Retinal pigment epithelial cell (primary cell): ENCODE measurements around the gene RANBP3.
A peak's percentile ranks its signal among the peaks of the same experiment; 100 is the strongest.

Experiments used
- DNase-seq: peaks from one replicate; pipeline ENCODE4 v3.0.0-alpha.2; 2010; ENCODE audit warnings: low read depth
- H3K4me3 ChIP-seq: 2 replicates; pipeline ENCODE4 v1.5.1; 2011; ENCODE audit warnings: mild to moderate bottlenecking, low read length, control low read depth, moderate library complexity
- TF ChIP-seq, protein P1 (sequence below): conservative IDR thresholded peaks from 2 replicates; pipeline ENCODE4 v1.5.1; 2011; ENCODE audit warnings: low read depth, low read length, control low read depth, inconsistent platforms

The RANBP3 gene

DNA sequence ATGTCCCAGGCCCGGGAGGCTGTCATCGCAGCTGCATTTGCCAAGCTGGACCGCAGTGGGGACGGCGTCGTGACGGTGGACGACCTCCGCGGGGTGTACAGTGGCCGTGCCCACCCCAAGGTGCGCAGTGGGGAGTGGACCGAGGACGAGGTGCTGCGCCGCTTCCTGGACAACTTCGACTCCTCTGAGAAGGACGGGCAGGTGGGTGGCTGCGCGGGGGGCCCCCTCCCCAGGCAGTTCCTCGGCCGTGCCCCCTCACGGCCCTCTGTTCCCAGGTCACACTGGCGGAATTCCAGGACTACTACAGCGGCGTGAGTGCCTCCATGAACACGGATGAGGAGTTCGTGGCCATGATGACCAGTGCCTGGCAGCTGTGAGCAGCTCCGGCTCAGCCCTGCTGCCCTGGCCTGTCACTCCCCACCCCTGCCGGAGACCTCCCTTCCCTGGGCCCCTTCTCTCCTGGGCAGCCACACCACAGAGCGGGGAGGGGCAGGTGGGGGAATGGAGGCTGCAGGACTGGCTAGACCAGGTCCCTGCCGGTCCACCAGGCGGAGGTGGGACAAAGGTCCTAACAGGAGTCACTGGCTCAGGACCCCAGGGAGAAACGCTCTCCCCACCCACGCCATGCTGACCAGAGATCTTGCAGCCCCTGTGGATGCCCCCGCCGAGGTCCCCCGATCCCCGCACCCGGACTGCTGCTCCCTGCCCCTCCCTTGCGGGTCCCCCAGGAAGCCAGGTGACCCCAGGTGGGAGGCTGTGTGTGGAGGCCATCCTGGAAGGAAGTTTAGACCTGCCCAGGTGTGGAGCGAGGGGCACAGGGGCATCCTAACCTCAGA, 62.8 kb downstream of the RANBP3 start:
- no peak for DNase-seq
- H3K4me3 ChIP-seq = no peak overlapping the region
- TF ChIP-seq, protein P1, sequence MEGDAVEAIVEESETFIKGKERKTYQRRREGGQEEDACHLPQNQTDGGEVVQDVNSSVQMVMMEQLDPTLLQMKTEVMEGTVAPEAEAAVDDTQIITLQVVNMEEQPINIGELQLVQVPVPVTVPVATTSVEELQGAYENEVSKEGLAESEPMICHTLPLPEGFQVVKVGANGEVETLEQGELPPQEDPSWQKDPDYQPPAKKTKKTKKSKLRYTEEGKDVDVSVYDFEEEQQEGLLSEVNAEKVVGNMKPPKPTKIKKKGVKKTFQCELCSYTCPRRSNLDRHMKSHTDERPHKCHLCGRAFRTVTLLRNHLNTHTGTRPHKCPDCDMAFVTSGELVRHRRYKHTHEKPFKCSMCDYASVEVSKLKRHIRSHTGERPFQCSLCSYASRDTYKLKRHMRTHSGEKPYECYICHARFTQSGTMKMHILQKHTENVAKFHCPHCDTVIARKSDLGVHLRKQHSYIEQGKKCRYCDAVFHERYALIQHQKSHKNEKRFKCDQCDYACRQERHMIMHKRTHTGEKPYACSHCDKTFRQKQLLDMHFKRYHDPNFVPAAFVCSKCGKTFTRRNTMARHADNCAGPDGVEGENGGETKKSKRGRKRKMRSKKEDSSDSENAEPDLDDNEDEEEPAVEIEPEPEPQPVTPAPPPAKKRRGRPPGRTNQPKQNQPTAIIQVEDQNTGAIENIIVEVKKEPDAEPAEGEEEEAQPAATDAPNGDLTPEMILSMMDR = no peak

- TF ChIP-seq, protein P1 = no peak
- no peak overlapping the region for H3K4me3 ChIP-seq
- no peak for DNase-seq
Measured at GRCh38 chr19:5914358-5914774, 63.6 kb downstream of the RANBP3 start.

DNA sequence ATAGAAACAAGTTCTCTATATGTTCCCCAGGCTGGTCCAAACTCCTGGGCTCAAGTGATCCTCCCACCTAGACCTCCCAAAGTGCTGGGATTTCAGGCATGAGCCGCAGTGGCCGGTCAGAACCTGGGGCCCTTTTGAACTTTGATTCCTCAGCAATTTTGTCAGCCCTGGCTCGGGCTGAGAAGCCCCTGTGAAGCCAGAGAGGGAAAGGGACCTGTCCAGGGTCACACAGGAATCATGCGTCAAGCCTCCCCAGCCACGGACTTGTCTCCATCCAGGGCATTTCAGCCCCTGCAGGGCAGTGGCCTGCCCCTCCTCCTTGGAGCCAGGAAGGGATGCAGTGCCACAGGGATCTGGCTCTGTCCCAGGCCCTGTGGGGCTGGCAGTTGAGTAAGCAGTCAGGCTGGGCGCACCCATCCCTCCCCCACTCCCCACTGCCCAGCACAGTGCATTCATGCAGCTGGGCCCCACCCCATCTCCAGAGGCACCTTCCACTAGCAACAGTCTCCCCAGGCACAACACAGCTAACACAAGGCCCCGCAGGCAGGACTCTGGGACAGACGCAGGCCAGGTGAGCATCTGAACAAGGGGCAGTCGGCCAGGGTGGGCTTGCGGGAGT, 64.1 kb downstream of the RANBP3 start, which contains the start of gene CAPS:
Gene CAPS (plus strand): TSS at position 516 of the 619 bp plus-strand sequence. CDS start 153 bp downstream, outside the sequence.
- TF ChIP-seq, protein P1 = no peak
- no peak within 1 kb of the TSS for H3K4me3 ChIP-seq
- DNase-seq = peak; percentile 39

GRCh38 chr19:5911366-5911765, 66.6 kb downstream of the RANBP3 start:
- no peak overlapping the region for H3K4me3 ChIP-seq
- TF ChIP-seq, protein P1 = no peak
- no peak for DNase-seq

DNA sequence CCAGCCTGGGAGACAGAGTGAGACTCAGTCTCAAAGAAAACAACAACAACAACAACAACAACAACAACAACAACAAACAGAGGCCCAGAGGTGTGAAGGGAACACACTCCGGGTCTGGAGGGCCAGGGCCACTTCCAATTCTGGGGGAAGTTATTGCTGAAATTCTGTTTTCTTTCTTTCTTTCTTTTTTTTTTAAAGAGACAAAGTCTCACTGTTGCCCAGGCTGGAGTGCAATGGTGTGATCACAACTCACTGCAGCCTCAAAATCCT, 67.4 kb downstream of the RANBP3 start:
- H3K4me3 ChIP-seq = no peak overlapping the region
- TF ChIP-seq, protein P1 = no peak
- DNase-seq = no peak

GRCh38 chr19:5908773-5909442, 69.0 kb downstream of the RANBP3 start:
- no peak overlapping the region for H3K4me3 ChIP-seq
- DNase-seq = no peak
- TF ChIP-seq, protein P1 = no peak
